ENCODE measurements around the gene GRAP2. TPM values are rescaled to one million over a fixed set of nuclear protein-coding genes. Genes with fewer than 3 reads are reported as not detected.
A peak's percentile ranks its signal among the peaks of the same experiment; 100 is the strongest.

GRAP2 gene
- total and polyA plus RNA-seq, 2 of the 4 experiments (the other 2 are of a cell fraction) = not detected

DNA sequence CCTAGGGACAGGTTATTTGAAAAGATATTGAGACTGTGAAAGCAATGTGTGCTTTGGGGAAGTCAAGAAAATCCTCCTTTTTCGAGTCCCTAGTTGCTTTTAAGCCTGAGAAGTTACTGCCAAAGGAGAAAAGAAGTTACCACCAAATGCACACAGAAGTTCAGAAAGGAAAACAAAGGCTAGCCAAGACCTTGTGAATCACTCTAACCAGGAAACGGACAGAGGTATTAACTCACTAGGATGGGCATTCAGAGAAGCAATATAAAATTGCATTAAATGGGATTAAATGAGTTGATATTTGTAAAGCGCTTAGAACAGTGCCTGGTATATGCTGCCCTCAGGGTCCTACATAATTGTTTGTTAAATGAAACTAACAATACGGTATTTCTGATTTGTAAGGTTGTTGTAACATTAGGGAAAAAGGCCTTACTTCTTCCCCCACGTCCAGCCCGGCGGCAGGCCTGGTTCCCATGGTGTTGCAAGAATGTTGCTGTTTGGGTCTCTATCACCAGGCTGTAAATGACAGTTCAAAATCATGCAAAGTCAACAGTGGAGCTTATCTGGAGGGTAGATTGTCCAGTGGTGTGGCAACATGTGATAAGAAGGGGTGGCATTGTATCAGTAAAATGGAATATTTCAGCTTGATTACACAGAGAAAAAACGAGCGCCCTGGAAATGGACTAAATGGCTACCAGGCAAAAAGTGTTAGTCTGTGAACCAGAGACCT, 66.4 kb downstream of the GRAP2 start:
- Histone ChIP-seq H4K5ac (ENCODE audit: low read depth, low read length) (no peak overlapping the region), H4K8ac (ENCODE audit: low read depth in 2 of 2, low read length in 2 of 2) (no peak overlapping the region), H3K23ac (ENCODE audit: low read depth, low read length) (no peak overlapping the region), H3K9me3 (ENCODE audit: control insufficient read depth, insufficient read depth, low read length) (no peaks in the 10 kb centered on the region), H3K4me2 (ENCODE audit: low read depth, low read length) (no peak overlapping the region), H3K9me1 (ENCODE audit: insufficient read depth, low read length) (no peaks in the 10 kb centered on the region), H2BK120ac (ENCODE audit: low read depth, low read length) (no peak overlapping the region), H4K91ac (ENCODE audit: insufficient read depth, low read depth, low read length) (no peak overlapping the region), H3K4me1 (ENCODE audit: control insufficient read depth, insufficient read depth, low read length) (no peaks in the 10 kb centered on the region), H2BK20ac (ENCODE audit: low read depth, low read length) (no peak overlapping the region), H3K18ac (ENCODE audit: low read depth, low read length) (no peak overlapping the region), H3K79me1 (ENCODE audit: low read depth in 1 of 2, low read length in 2 of 2) (no peaks in the 10 kb centered on the region), H3K36me3 (ENCODE audit: control insufficient read depth, insufficient read depth, low read length) (no peaks in the 10 kb centered on the region), H2BK5ac (ENCODE audit: low read depth, low read length, poor library complexity, severe bottlenecking) (no peak overlapping the region), H2BK15ac (ENCODE audit: low read depth, low read length) (no peak overlapping the region), H3K27me3 (ENCODE audit: control insufficient read depth, insufficient read depth, low read length) (peaks cover 20% of the 10 kb centered on the region), H2AK5ac (ENCODE audit: low read depth, low read length) (no peak overlapping the region), H4K20me1 (ENCODE audit: insufficient read depth, low read length) (no peaks in the 10 kb centered on the region), H3K4ac (ENCODE audit: low read depth, low read length) (no peak overlapping the region), H3K14ac (replicated peaks; ENCODE audit: low read depth, low read length) (no peak overlapping the region), H3K56ac (ENCODE audit: extremely low read depth, insufficient read depth, low read length) (no peak overlapping the region), H2AFZ (replicated peaks; ENCODE audit: low read length, poor library complexity) (no peak overlapping the region), H3K4me3 (ENCODE audit: insufficient read depth, low read depth, low read length) (no peak overlapping the region), H3K9ac (ENCODE audit: low read depth, low read length) (no peak overlapping the region), H3K27ac (ENCODE audit: insufficient read depth, low read length) (no peak overlapping the region), H2AK9ac (replicated peaks; ENCODE audit: low read depth, low read length, poor library complexity) (no peak overlapping the region)
- in situ Hi-C loops (cut with MboI; ENCODE audit: low sequenced_read_pairs) (no loop called here), intact Hi-C loops (cut with micrococcal nuclease) (no loop called here), dilution Hi-C loops (cut with HindIII; ENCODE audit: low sequenced_read_pairs, unreplicated experiment) (no loop called here)
- ChIA-PET CTCF (no interaction called here), POLR2A (ENCODE audit: unreplicated experiment) (no interaction called here)
- ATAC-seq (ENCODE audit: low read depth) (no peak), DNase-seq (peak; percentile 45)
- no TSS peak for BruUV-seq (replicated peaks)
- 100% methylated on average over 1 of the region's 9 CpGs; no CpG with 5 or more reads in 1 of the 2 experiments for WGBS, 2 experiments (ENCODE audit: extremely low coverage in 2 of 2, insufficient read length in 1 of 2)
- TF ChIP-seq CEBPB (IDR thresholded peaks at IDR 0.05; ENCODE audit: low read depth, low read length) = peak; percentile 31; the same call in 1 of the 2 replicates
- TF ChIP-seq RCOR1 (IDR thresholded peaks at IDR 0.05; ENCODE audit: insufficient replicate concordance, low read length) = no peak
